Astrocyte (in vitro differentiated cells and primary cell): ENCODE results near the gene KCNA4. TPM values are rescaled to one million over a fixed set of nuclear protein-coding genes. Genes with fewer than 3 reads are reported as not detected.

ENCODE experiments used
- DNase-seq: peaks from one replicate; pipeline ENCODE4 v3.0.0-alpha.2; 2010; ENCODE audit warnings: low read depth
- FAIRE-seq: peaks from 2 replicates; lab custom pipeline; 2011; peaks lifted over from hg19 to GRCh38; lab: Jason Lieb, UNC
- H2AFZ ChIP-seq: 2 replicates; pipeline ENCODE4 v1.6.0; 2012; ENCODE audit warnings: low read depth, low read length, inconsistent platforms
- H3K27ac ChIP-seq: 2 replicates; pipeline ENCODE4 v1.5.1; 2011; ENCODE audit warnings: low read depth, low read length, inconsistent platforms
- H3K27me3 ChIP-seq: 2 replicates; pipeline ENCODE4 v1.6.0; 2011; ENCODE audit warnings: low read length, inconsistent platforms; ENCODE audit not compliant: insufficient read depth
- H3K36me3 ChIP-seq: 2 replicates; pipeline ENCODE4 v1.5.1; 2011; ENCODE audit warnings: low read length, inconsistent platforms; ENCODE audit not compliant: insufficient read depth
- H3K4me1 ChIP-seq: 2 replicates; pipeline ENCODE4 v1.5.1; 2011; ENCODE audit warnings: low read length, inconsistent platforms; ENCODE audit not compliant: insufficient read depth
- H3K4me2 ChIP-seq: 2 replicates; pipeline ENCODE4 v1.6.0; 2012; ENCODE audit warnings: low read length, inconsistent platforms
- H3K4me3 ChIP-seq: 2 replicates; pipeline ENCODE4 v1.5.1; 2011; ENCODE audit warnings: low read depth, mild to moderate bottlenecking, low read length, inconsistent platforms; ENCODE audit not compliant: insufficient read depth
- H3K79me2 ChIP-seq: 2 replicates; pipeline ENCODE4 v1.6.0; 2012; ENCODE audit warnings: mild to moderate bottlenecking, low read length, inconsistent platforms; ENCODE audit not compliant: insufficient read depth
- H3K9ac ChIP-seq: 2 replicates; pipeline ENCODE4 v1.6.0; 2012; ENCODE audit warnings: mild to moderate bottlenecking, low read length, inconsistent platforms
- H3K9me3 ChIP-seq: 2 replicates; pipeline ENCODE4 v1.5.1; 2012; ENCODE audit warnings: low read depth, mild to moderate bottlenecking, low read length, inconsistent platforms; ENCODE audit not compliant: insufficient read depth
- H4K20me1 ChIP-seq: 2 replicates; pipeline ENCODE4 v1.6.0; 2012; ENCODE audit warnings: low read length, inconsistent platforms; ENCODE audit not compliant: insufficient read depth
- H3K27ac Mint-ChIP-seq: one replicate; pipeline ENCODE4 v1.8.0; 2021; ENCODE audit warnings: mild to moderate bottlenecking, mixed read lengths; ENCODE audit not compliant: unreplicated experiment
- H3K27me3 Mint-ChIP-seq: one replicate; pipeline ENCODE4 v1.8.0; 2021; ENCODE audit warnings: low read depth, mixed read lengths; ENCODE audit not compliant: unreplicated experiment
- H3K36me3 Mint-ChIP-seq: one replicate; pipeline ENCODE4 v1.8.0; 2021; ENCODE audit warnings: low read depth, mixed read lengths; ENCODE audit not compliant: unreplicated experiment
- H3K4me1 Mint-ChIP-seq: one replicate; pipeline ENCODE4 v1.8.0; 2021; ENCODE audit warnings: low read depth, mixed read lengths; ENCODE audit not compliant: unreplicated experiment
- H3K4me3 Mint-ChIP-seq: one replicate; pipeline ENCODE4 v1.8.0; 2021; ENCODE audit warnings: mild to moderate bottlenecking, moderate library complexity, mixed read lengths; ENCODE audit not compliant: unreplicated experiment
- H3K9me3 Mint-ChIP-seq: one replicate; pipeline ENCODE4 v1.8.0; 2021; ENCODE audit warnings: mild to moderate bottlenecking, mixed read lengths; ENCODE audit not compliant: unreplicated experiment
- CTCF ChIP-seq: IDR thresholded peaks from 2 replicates; pipeline ENCODE4 v1.5.1; 2011; ENCODE audit warnings: low read depth, mild to moderate bottlenecking, inconsistent platforms, low read length, moderate library complexity; ENCODE audit not compliant: insufficient read depth
- EZH2 ChIP-seq: IDR thresholded peaks from 2 replicates; pipeline ENCODE4 v1.6.1; 2012; ENCODE audit warnings: mild to moderate bottlenecking, low read length, inconsistent platforms; ENCODE audit not compliant: insufficient read depth
- total RNA-seq: library from RNA; stranded (reverse); gene quantifications from 2 replicates; pipeline ENCODE4 v1.2.1, GENCODE V29; 2021

Gene KCNA4
- total RNA-seq, 1 donor from 2014 or later = not detected

GRCh38 chr11:30002157-30002785 is 14.6 kb downstream of the KCNA4 start:
- H3K4me2 ChIP-seq = no peak overlapping the region
- TF ChIP-seq EZH2 = no peak
- no peak for TF ChIP-seq CTCF
- no peaks in the 10 kb centered on the region for H3K27me3 ChIP-seq
- Mint-ChIP-seq H3K4me3 (no peak overlapping the region), H3K4me1 (peaks cover 4% of the 10 kb centered on the region), H3K27me3 (no peaks in the 10 kb centered on the region), H3K36me3 (no peaks in the 10 kb centered on the region), H3K27ac (no peak overlapping the region), H3K9me3 (no peaks in the 10 kb centered on the region)
- FAIRE-seq (no peak), DNase-seq (no peak)
- no peaks in the 10 kb centered on the region for H3K79me2 ChIP-seq
- H3K9ac ChIP-seq = no peak overlapping the region
- no peaks in the 10 kb centered on the region for H3K4me1 ChIP-seq
- no peaks in the 10 kb centered on the region for H3K36me3 ChIP-seq
- H4K20me1 ChIP-seq = no peaks in the 10 kb centered on the region
- no peaks in the 10 kb centered on the region for H3K9me3 ChIP-seq
- no peak overlapping the region for H3K27ac ChIP-seq
- H3K4me3 ChIP-seq = no peak overlapping the region
- no peak overlapping the region for H2AFZ ChIP-seq

DNA sequence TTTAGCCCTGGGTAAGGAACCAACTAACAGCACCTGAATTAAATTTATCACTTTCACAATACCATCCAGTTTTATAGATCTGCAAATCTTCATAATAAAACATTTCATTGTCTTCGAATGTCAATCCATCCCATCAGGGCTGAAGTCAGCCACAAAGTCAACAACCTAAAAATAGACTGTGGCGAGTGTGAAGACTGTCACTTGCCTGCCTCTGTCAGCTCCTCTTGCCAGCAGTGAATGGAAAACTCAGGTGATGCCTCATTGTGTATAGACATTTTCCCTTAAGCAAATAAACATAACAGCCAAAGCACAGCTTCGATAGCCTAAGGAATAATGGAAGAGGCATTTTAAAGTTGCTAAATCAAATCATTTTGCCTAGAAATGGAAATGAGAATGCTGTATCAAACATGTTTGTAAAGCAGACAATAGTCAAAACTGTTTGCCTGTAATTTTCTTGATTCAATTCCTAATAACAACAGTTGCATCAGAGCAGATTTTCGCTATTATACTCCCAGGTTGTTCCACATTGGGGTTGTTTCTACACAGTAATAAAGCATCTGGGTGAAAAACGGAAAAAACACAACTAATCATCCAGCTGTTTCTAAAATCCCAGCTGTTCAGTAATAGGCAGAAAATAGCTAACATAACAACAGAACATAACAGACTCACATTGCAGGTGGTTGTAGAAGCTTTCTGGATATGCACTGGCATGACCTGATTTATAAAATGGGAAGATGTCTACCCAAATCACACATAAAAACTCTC is 15.7 kb downstream of the KCNA4 start:
- H3K36me3 ChIP-seq = no peaks in the 10 kb centered on the region
- H3K4me1 Mint-ChIP-seq = peaks cover 4% of the 10 kb centered on the region
- H3K27ac ChIP-seq = no peak overlapping the region
- H4K20me1 ChIP-seq = no peaks in the 10 kb centered on the region
- H3K4me1 ChIP-seq = no peaks in the 10 kb centered on the region
- no peak for FAIRE-seq
- no peaks in the 10 kb centered on the region for H3K27me3 Mint-ChIP-seq
- no peaks in the 10 kb centered on the region for H3K79me2 ChIP-seq
- no peaks in the 10 kb centered on the region for H3K36me3 Mint-ChIP-seq
- H3K9me3 Mint-ChIP-seq = no peaks in the 10 kb centered on the region
- no peaks in the 10 kb centered on the region for H3K9me3 ChIP-seq
- H3K27ac Mint-ChIP-seq = no peak overlapping the region
- H3K4me3 Mint-ChIP-seq = no peak overlapping the region
- H3K4me2 ChIP-seq = no peak overlapping the region
- no peak for DNase-seq
- TF ChIP-seq CTCF = no peak
- no peak for TF ChIP-seq EZH2
- no peak overlapping the region for H3K9ac ChIP-seq
- H3K4me3 ChIP-seq = no peak overlapping the region
- H2AFZ ChIP-seq = no peak overlapping the region
- no peaks in the 10 kb centered on the region for H3K27me3 ChIP-seq

- Histone ChIP-seq H4K20me1 (no peaks in the 10 kb centered on the region), H2AFZ (no peak overlapping the region), H3K9ac (no peak overlapping the region), H3K4me3 (no peak overlapping the region), H3K4me2 (no peak overlapping the region), H3K36me3 (no peaks in the 10 kb centered on the region), H3K9me3 (no peaks in the 10 kb centered on the region), H3K4me1 (no peaks in the 10 kb centered on the region), H3K27ac (no peak overlapping the region), H3K79me2 (no peaks in the 10 kb centered on the region), H3K27me3 (no peaks in the 10 kb centered on the region)
- H3K4me1 Mint-ChIP-seq = peaks cover 2% of the 10 kb centered on the region
- H3K9me3 Mint-ChIP-seq = peaks cover 2% of the 10 kb centered on the region
- no peak overlapping the region for H3K4me3 Mint-ChIP-seq
- TF ChIP-seq CTCF (no peak), EZH2 (no peak)
- FAIRE-seq = no peak
- H3K27me3 Mint-ChIP-seq = no peaks in the 10 kb centered on the region
- H3K36me3 Mint-ChIP-seq = no peaks in the 10 kb centered on the region
- H3K27ac Mint-ChIP-seq = no peak overlapping the region
- DNase-seq = no peak
Observed at GRCh38 chr11:29996016-29996415, 20.8 kb downstream of the KCNA4 start.
